GM12878 (cell line): ENCODE measurements around the gene RALGAPA2. TPM values are rescaled to one million over a fixed set of nuclear protein-coding genes. Genes with fewer than 3 reads are reported as not detected.

Source experiments
- ATAC-seq: fragments of 200-7000 bp; cut with Tn5 transposase; 3 replicates; pipeline ENCODE4 v1.9.1; 2020; ENCODE audit warnings: mild to moderate bottlenecking, moderate library complexity
- BruUV-seq: library from RNA; stranded (reverse); fragments of 400-500 nt; replicated peaks from 2 replicates; lab custom pipeline; 2021; lab: Mats Ljungman, UMichigan
- CTCF ChIA-PET: fragments of 300-600 bp; sonication (Branson Sonifier 250); formaldehyde crosslinking; extraction: SDS; loops from one replicate; lab custom pipeline; 2021; ENCODE audit warnings: inconsistent platforms; lab: Yijun Ruan, JAX
- POLR2A ChIA-PET: fragments of 350-600 bp; formaldehyde crosslinking; extraction: SDS; loops from one replicate; lab custom pipeline; 2021; ENCODE audit warnings: inconsistent platforms; lab: Charles Lee
- RAD21 ChIA-PET: fragments of 300-600 bp; sonication (Branson Sonifier 250); formaldehyde crosslinking; loops from one replicate; lab custom pipeline; 2023; ENCODE audit warnings: antibody characterized with exemption; ENCODE audit not compliant: unreplicated experiment; lab: Charles Lee
- SMC1A ChIA-PET: fragments of 300-600 bp; sonication (Branson Sonifier 250); formaldehyde crosslinking; loops from one replicate; lab custom pipeline; 2023; ENCODE audit not compliant: unreplicated experiment, uncharacterized antibody; lab: Charles Lee
- DNase-seq: peaks from one replicate; pipeline ENCODE4 v3.0.0-alpha.2; 2011; ENCODE audit warnings: low read depth, low spot score
- FAIRE-seq: peaks from 3 replicates; lab custom pipeline; 2011; peaks lifted over from hg19 to GRCh38; lab: Jason Lieb, UNC
- H2AFZ ChIP-seq: 2 replicates; pipeline ENCODE4 v1.6.0; 2011; ENCODE audit warnings: low read depth, low read length, control low read depth; ENCODE audit not compliant: control insufficient read depth
- H3K27ac ChIP-seq: 2 replicates; pipeline ENCODE4 v1.5.1; 2011; ENCODE audit warnings: control low read depth; ENCODE audit not compliant: control insufficient read depth, insufficient read depth
- H3K27me3 ChIP-seq, 2 experiments: replicated peaks in 1 of 2; 2 replicates each; pipeline versions ENCODE4 v1.6.0 to v1.6.1; 2011; ENCODE audit warnings: low read length in 1 of 2; ENCODE audit not compliant: control insufficient read depth in 2 of 2, insufficient read depth in 2 of 2
- H3K36me3 ChIP-seq, 2 experiments: 2 replicates each; pipeline ENCODE4 v1.5.1; 2011; ENCODE audit warnings: low read length in 1 of 2; ENCODE audit not compliant: control insufficient read depth in 2 of 2, insufficient read depth in 2 of 2
- H3K4me1 ChIP-seq: 2 replicates; pipeline ENCODE4 v1.6.1; 2011; ENCODE audit warnings: mild to moderate bottlenecking, low read length, moderate library complexity, mixed read lengths; ENCODE audit not compliant: control insufficient read depth, insufficient read depth
- H3K4me2 ChIP-seq: 2 replicates; pipeline ENCODE4 v1.6.0; 2011; ENCODE audit warnings: control low read depth; ENCODE audit not compliant: control insufficient read depth, insufficient read depth
- H3K4me3 ChIP-seq: fragments of 200-600 bp; sonication (generic); 2 replicates; pipeline ENCODE4 v1.5.1; 2016
- H3K79me2 ChIP-seq: 2 replicates; pipeline ENCODE4 v1.6.0; 2011; ENCODE audit warnings: low read length; ENCODE audit not compliant: control insufficient read depth, insufficient read depth
- H3K9ac ChIP-seq: 2 replicates; pipeline ENCODE4 v1.8.0; 2011; ENCODE audit warnings: low read length, control low read depth, mixed read lengths; ENCODE audit not compliant: control insufficient read depth, insufficient read depth
- H3K9me3 ChIP-seq: replicated peaks from 3 replicates; pipeline ENCODE4 v1.5.1; 2011; ENCODE audit warnings: mild to moderate bottlenecking, low read length; ENCODE audit not compliant: control insufficient read depth, insufficient read depth
- H4K20me1 ChIP-seq: 2 replicates; pipeline ENCODE4 v1.6.0; 2011; ENCODE audit not compliant: control insufficient read depth, insufficient read depth
- BRCA1 ChIP-seq: IDR thresholded peaks from 2 replicates; pipeline ENCODE4 v1.6.1; 2011; ENCODE audit warnings: low read depth, low read length, improper control_type of control experiment
- MEF2B ChIP-seq: fragments of 450-650 bp; IDR thresholded peaks from 2 replicates; pipeline ENCODE4 v1.6.1; 2018; ENCODE audit warnings: mild to moderate bottlenecking, moderate library complexity; ENCODE audit not compliant: partially characterized antibody, poor library complexity, severe bottlenecking
- MTA2 ChIP-seq: fragments of 450-650 bp; IDR thresholded peaks from 2 replicates; pipeline ENCODE4 v1.6.1; 2016; ENCODE audit warnings: low read depth, mild to moderate bottlenecking, moderate library complexity
- NR2C1 ChIP-seq: fragments of 450-650 bp; IDR thresholded peaks from 2 replicates; pipeline ENCODE4 v1.6.1; 2017; ENCODE audit warnings: antibody characterized with exemption, mild to moderate bottlenecking, moderate library complexity
- SMAD1 ChIP-seq: fragments of 450-650 bp; IDR thresholded peaks from 2 replicates; pipeline ENCODE4 v1.6.1; 2018; ENCODE audit warnings: mild to moderate bottlenecking, low read depth; ENCODE audit not compliant: partially characterized antibody
- STAT1 ChIP-seq: fragments of 450-650 bp; conservative IDR thresholded peaks from 2 replicates; pipeline ENCODE4 v1.6.1; 2014; ENCODE audit warnings: antibody characterized with exemption, mild to moderate bottlenecking
- WRNIP1 ChIP-seq: IDR thresholded peaks from 2 replicates; pipeline ENCODE4 v1.6.1; 2011; ENCODE audit warnings: low read depth, low read length, improper control_type of control experiment, borderline replicate concordance
- WGBS: methylation state at CpG from one replicate; pipeline ENCODE4 v1.1.6; 2016; ENCODE audit warnings: low lambda C conversion rate; ENCODE audit not compliant: insufficient replicate concordance, insufficient coverage; ENCODE audit errors: missing lambda C conversion rate; 5-methylcytosine and 5-hydroxymethylcytosine counted together
- in situ Hi-C: fragments of 300-500 bp; cut with MboI; formaldehyde crosslinking; loops from 9 replicates; pipeline ENCODE4 v1.14.3; 2018; ENCODE audit warnings: mixed read lengths
- intact Hi-C: fragments of 100-400 bp; cut with micrococcal nuclease; formaldehyde crosslinking; loops from one replicate; pipeline ENCODE4 v1.14.2; 2022; ENCODE audit not compliant: unreplicated experiment
- polyA plus RNA-seq, 11 experiments: library from polyadenylated mRNA; depleted of rRNA in 4 of 11; unstranded in 6 of 11; stranded (reverse) in 5 of 11; fragments of >200 nt; fragmentation: Nextera tagmentation in 4 of 11; fragmentation: Illumina TruSeq in 1 of 11; extraction: Ambion mirVana in 4 of 11; extraction: Trizol in 1 of 11; gene quantifications; 1 replicate in 1 of 11; 2 replicates in 10 of 11; pipeline versions ENCODE4 v1.2.1 to v1.2.3, GENCODE V29; 2011 to 2016; ENCODE audit warnings: inconsistent platforms in 2 of 11, missing spikeins in 2 of 11, low read depth in 1 of 11
- total RNA-seq, 4 experiments: library from RNA; depleted of rRNA in 3 of 4; stranded (reverse); fragments of >200 nt in 3 of 4; fragmentation: Illumina TruSeq in 1 of 4; extraction: Trizol in 1 of 4; gene quantifications; 2 replicates each; pipeline versions ENCODE4 v1.2.1 to v1.2.3, GENCODE V29; 2013 to 2021
- TF ChIP-seq, protein P1 (sequence below): fragments of 450-650 bp; IDR thresholded peaks from 2 replicates; pipeline ENCODE4 v1.6.1; 2017; ENCODE audit warnings: borderline replicate concordance
- TF ChIP-seq, protein P2 (sequence below): fragments of 450-650 bp; IDR thresholded peaks from 2 replicates; pipeline ENCODE4 v1.6.1; 2017; ENCODE audit warnings: mild to moderate bottlenecking
- TF ChIP-seq, protein P3 (sequence below): fragments of 450-650 bp; IDR thresholded peaks from 2 replicates; pipeline ENCODE4 v1.6.1; 2016; ENCODE audit warnings: mild to moderate bottlenecking

The RALGAPA2 gene
- total and polyA plus RNA-seq, 10 of the 15 experiments (the other 5 are each of a cell fraction or from before 2014, with no cell fraction given): 2.9 to 29.4 (median 19.6) TPM

DNA sequence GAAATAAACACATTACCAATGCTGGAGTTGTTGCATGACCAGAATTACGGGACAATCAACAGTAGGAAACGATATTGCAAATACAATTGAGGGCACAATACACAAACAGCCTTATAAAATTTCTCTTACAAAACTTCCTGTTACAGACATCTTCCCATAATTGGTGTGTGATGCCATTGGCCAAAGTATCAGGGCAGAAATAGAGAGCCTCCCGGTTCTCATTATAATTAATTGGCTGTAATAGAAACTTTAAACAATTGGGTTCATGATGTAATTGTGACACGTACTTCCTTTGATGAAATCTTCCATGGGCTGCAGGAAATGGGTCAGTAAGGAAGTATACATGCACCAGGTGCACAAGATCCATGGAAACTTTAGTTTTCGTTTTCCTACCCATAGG lies 40.3 kb upstream of the RALGAPA2 start:
- H2AFZ ChIP-seq: no peak overlapping the region
- CTCF ChIA-PET: interaction anchor here (0.8 to 1.0 kb wide), 2 partner anchors 8 to 159 kb away, joined by 3 to 5 read pairs; no protein-coding TSS in a partner anchor
- H4K20me1 ChIP-seq: no peaks in the 10 kb centered on the region
- TF ChIP-seq STAT1 (no peak), BRCA1 (no peak), NR2C1 (no peak), MEF2B (no peak), MTA2 (no peak), WRNIP1 (no peak), SMAD1 (no peak)
- TF ChIP-seq, protein P1, sequence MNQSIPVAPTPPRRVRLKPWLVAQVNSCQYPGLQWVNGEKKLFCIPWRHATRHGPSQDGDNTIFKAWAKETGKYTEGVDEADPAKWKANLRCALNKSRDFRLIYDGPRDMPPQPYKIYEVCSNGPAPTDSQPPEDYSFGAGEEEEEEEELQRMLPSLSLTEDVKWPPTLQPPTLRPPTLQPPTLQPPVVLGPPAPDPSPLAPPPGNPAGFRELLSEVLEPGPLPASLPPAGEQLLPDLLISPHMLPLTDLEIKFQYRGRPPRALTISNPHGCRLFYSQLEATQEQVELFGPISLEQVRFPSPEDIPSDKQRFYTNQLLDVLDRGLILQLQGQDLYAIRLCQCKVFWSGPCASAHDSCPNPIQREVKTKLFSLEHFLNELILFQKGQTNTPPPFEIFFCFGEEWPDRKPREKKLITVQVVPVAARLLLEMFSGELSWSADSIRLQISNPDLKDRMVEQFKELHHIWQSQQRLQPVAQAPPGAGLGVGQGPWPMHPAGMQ: no peak
- TF ChIP-seq, protein P2, sequence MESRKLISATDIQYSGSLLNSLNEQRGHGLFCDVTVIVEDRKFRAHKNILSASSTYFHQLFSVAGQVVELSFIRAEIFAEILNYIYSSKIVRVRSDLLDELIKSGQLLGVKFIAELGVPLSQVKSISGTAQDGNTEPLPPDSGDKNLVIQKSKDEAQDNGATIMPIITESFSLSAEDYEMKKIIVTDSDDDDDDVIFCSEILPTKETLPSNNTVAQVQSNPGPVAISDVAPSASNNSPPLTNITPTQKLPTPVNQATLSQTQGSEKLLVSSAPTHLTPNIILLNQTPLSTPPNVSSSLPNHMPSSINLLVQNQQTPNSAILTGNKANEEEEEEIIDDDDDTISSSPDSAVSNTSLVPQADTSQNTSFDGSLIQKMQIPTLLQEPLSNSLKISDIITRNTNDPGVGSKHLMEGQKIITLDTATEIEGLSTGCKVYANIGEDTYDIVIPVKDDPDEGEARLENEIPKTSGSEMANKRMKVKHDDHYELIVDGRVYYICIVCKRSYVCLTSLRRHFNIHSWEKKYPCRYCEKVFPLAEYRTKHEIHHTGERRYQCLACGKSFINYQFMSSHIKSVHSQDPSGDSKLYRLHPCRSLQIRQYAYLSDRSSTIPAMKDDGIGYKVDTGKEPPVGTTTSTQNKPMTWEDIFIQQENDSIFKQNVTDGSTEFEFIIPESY: no peak
- TF ChIP-seq, protein P3, sequence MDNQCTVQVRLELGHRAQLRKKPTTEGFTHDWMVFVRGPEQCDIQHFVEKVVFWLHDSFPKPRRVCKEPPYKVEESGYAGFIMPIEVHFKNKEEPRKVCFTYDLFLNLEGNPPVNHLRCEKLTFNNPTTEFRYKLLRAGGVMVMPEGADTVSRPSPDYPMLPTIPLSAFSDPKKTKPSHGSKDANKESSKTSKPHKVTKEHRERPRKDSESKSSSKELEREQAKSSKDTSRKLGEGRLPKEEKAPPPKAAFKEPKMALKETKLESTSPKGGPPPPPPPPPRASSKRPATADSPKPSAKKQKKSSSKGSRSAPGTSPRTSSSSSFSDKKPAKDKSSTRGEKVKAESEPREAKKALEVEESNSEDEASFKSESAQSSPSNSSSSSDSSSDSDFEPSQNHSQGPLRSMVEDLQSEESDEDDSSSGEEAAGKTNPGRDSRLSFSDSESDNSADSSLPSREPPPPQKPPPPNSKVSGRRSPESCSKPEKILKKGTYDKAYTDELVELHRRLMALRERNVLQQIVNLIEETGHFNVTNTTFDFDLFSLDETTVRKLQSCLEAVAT: no peak
- TF ChIP-seq, all 136 proteins: peak for 0
- Histone ChIP-seq H3K9me3 (peaks cover 8% of the 10 kb centered on the region; the same call in 1 of the 3 replicates), H3K9ac (no peak overlapping the region), H3K4me2 (no peak overlapping the region), H3K79me2 (no peaks in the 10 kb centered on the region), H3K4me3 (no peak overlapping the region), H3K27ac (no peak overlapping the region), H3K4me1 (no peaks in the 10 kb centered on the region; the same call in 1 of the 2 replicates), H3K36me3 (no peaks in the 10 kb centered on the region), H3K27me3 (no peaks in the 10 kb centered on the region; a peak in 1 of 4 replicates)
- DNase-seq (no peak), ATAC-seq (no peak), FAIRE-seq (no peak)
- no TSS peak for BruUV-seq
- intact Hi-C loops: no loop called here
- in situ Hi-C loops: no loop called here
- WGBS: 21% methylated on average over 5 of the region's 5 CpGs
- SMC1A ChIA-PET: interaction anchor here (0.9 to 1.5 kb wide), 2 partner anchors 62 to 88 kb away, joined by 4 read pairs; no protein-coding TSS in a partner anchor
- POLR2A ChIA-PET: no interaction called here
- RAD21 ChIA-PET: no interaction called here
